Fibroblast of the aortic adventitia (primary cell): ENCODE measurements around the gene GPAT3. TPM values are rescaled to one million over a fixed set of nuclear protein-coding genes. Genes with fewer than 3 reads are reported as not detected.
"Not testable (repeated sequence)": the region's sequence is repeated elsewhere in the genome, so short reads cannot be mapped to it uniquely, and the experiment has no call there.

Experiments used
- DNase-seq: peaks from one replicate; pipeline ENCODE4 v3.0.0-alpha.2; 2010; ENCODE audit warnings: low read depth
- H3K4me3 ChIP-seq: 2 replicates; pipeline ENCODE4 v1.5.1; 2011; ENCODE audit warnings: low read depth, mild to moderate bottlenecking, control low read depth, low read length, moderate library complexity
- total RNA-seq: library from RNA; depleted of rRNA; stranded (reverse); fragments of >200 nt; gene quantifications from 2 replicates; pipeline ENCODE4 v1.2.3, GENCODE V29; 2012; ENCODE audit warnings: low replicate concordance
- TF ChIP-seq, protein P1 (sequence below): IDR thresholded peaks from 2 replicates; pipeline ENCODE4 v1.5.1; 2011; ENCODE audit warnings: mild to moderate bottlenecking, low read length, control low read depth, inconsistent platforms; ENCODE audit not compliant: insufficient read depth

The GPAT3 gene
- total RNA-seq, 1 donor = 10.7 TPM

DNA sequence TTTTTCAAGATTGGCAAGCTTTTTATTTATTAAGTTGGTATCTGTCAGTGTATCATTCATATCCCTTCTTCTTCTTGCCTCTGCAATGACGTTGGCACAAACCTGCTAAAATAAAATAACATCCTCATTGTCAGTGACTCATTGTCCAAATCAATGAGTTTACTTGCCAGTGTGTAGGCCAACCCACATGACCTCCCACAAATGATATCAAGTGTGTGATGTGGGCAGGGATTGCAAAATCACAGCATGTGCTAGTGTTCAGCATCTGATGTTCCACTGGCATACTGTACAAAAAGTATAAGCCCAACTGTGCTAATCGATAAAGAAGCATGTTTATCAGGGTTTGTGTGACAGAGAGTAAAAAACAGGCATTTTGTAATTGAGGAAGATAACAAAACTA lies 25.5 kb downstream of the GPAT3 start:
- TF ChIP-seq, protein P1, sequence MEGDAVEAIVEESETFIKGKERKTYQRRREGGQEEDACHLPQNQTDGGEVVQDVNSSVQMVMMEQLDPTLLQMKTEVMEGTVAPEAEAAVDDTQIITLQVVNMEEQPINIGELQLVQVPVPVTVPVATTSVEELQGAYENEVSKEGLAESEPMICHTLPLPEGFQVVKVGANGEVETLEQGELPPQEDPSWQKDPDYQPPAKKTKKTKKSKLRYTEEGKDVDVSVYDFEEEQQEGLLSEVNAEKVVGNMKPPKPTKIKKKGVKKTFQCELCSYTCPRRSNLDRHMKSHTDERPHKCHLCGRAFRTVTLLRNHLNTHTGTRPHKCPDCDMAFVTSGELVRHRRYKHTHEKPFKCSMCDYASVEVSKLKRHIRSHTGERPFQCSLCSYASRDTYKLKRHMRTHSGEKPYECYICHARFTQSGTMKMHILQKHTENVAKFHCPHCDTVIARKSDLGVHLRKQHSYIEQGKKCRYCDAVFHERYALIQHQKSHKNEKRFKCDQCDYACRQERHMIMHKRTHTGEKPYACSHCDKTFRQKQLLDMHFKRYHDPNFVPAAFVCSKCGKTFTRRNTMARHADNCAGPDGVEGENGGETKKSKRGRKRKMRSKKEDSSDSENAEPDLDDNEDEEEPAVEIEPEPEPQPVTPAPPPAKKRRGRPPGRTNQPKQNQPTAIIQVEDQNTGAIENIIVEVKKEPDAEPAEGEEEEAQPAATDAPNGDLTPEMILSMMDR = no peak
- DNase-seq = peak; percentile 81
- no peak overlapping the region for H3K4me3 ChIP-seq

DNA sequence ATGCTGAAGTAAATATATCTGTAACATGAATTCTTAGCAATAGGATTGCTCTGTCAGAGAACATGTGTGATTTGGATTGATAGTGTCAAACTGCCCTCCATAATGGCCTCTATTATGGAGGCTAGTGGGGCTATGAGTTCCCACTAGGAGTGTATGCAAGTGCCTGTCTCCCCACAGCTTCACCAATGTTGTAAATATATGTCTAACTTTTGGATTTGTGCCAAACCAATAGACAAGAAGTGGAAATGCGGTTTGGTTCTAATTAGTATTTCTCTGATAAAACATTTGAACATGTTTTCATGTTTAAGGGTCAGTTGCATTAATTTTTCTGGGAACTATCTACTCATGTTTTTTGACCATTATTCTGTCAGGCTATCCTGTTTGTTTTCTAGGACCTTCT lies 28.1 kb downstream of the GPAT3 start:
- DNase-seq = no peak
- TF ChIP-seq, protein P1 = no peak
- no peak overlapping the region for H3K4me3 ChIP-seq

DNA sequence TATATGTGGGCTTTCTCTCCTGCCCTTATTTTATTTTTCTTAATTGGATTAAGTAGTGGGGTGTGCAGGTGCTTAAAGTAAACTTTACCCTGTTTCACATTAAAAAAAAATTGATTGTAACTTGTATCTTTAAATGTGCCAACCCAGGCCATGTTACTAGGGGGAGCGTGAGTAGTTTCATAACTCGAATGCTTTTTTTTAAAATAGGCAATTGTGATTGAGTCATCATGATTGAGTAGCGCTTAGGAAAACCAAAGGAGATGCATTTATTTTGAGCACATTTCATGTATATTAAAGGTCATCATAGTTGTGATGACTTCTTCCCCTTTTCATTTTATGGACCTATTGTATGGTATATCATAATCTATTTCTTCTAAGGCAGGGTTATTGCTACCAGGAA lies 32.2 kb downstream of the GPAT3 start:
- TF ChIP-seq, protein P1 = no peak
- DNase-seq = no peak
- H3K4me3 ChIP-seq = no peak overlapping the region

DNA sequence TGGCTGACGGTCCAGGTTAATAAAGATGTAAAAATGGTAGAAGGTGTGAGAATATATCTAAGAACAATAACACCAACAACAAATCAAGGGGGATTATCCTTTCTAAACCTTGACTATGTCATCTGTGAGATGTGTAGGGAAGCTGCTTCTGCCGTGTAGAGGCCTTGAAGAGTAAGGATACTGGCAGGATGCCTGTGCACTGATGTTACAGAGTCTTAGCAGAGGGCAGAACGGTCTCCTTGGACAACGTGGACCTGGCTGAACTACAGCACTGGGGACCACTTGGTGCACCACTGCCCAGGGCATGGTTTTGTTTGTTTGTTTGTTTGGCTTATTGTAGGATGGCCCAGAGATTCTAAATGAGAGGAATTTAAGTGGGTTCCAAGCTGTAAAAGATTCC lies 33.5 kb downstream of the GPAT3 start:
- no peak overlapping the region for H3K4me3 ChIP-seq
- TF ChIP-seq, protein P1 = no peak
- no peak for DNase-seq

DNA sequence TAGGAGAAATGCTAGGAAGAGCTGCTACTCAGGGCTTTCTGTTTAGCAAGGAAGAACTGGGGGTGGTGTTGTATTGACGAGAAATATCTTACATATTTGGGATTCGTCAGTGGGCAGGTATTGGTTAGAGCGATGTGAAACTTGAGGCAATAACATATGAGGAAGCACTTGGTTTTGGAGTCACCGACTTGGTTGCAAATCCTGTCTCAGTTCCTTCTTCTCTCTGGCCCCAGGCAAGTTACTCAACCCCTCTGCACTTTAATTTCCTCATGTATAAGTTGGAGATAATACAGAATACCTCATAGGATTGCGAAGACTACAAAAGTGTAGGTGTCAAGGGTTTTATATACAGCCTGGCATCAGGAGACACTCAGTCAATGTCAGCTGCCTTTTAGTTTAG lies 34.1 kb downstream of the GPAT3 start:
- TF ChIP-seq, protein P1 = no peak
- DNase-seq = no peak
- no peak overlapping the region for H3K4me3 ChIP-seq

DNA sequence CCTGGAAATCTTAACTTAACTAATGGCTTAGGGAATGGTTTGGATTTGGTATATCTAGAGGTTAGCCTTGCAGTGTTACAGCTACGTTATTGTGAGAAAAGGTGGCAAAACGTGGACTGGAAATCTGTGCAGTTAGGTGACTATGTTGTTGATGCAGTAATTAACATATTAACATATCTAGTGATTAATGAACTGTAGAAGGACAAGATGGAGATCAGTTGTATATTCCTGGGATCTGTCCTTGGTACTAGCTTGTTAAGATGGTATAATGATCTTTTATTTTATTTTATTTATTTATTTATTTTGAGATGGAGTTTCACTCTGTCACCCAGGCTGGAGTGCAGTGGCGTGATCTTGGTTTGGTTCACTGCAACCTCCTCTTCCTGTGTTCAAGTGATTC lies 36.9 kb downstream of the GPAT3 start:
- TF ChIP-seq, protein P1 = no peak
- no peak overlapping the region for H3K4me3 ChIP-seq
- DNase-seq = no peak

DNA sequence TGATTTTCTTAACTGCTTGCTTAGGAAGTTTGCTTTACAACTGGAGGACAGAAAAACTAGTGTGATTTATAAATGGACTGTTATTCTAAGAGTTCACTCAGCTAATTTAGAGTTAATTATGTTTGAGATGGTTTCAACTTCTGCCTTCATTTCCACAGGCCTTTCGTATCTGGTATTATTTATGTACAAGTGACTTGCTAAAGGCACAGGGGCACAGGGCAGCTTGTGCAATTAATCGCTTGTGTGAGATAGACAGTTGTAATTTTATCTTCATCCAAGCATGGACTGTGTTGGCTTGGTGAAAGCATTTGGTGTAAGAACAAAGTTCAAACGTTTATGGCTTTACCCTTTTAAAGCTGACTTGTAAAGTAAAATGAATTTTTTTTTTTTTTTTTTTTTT lies 38.3 kb downstream of the GPAT3 start:
- no peak overlapping the region for H3K4me3 ChIP-seq
- TF ChIP-seq, protein P1 = no peak
- DNase-seq = no peak

DNA sequence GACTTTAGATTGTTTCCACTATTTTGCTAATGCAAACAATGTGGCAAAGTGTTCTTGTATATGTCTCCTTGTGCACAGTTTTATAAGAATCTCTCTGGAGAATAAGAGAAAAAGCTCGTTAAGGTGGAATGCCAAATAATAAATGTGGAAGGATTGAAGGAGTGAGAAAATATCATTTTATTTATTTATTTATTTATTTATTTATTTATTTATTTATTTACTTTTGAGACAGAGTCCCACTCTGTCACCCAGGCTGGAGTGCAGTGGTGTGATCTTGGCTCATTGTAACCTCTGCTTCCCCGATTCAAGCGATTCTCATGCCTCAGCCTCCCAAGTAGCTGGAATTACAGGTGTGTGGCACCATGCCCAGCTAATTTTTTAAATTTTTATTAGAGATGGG lies 40.3 kb downstream of the GPAT3 start:
- DNase-seq, H3K4me3 ChIP-seq: not testable (repeated sequence)
